HG02759 (cell line): Measurements from ENCODE around the gene ZSWIM3.
"Not testable (repeated sequence)": the region's sequence is repeated elsewhere in the genome, so short reads cannot be mapped to it uniquely, and the experiment has no call there.

Source experiments
- ATAC-seq: cut with Tn5 transposase; IDR thresholded peaks from one replicate; pipeline ENCODE4 v1.9.1; 2021; ENCODE audit warnings: mild to moderate bottlenecking, moderate library complexity; ENCODE audit not compliant: unreplicated experiment

Gene ZSWIM3

GRCh38 chr20:45859916-45860315 lies 2.5 kb downstream of the ZSWIM3 start:
- ATAC-seq, result no peak

GRCh38 chr20:45860560-45861220 lies 3.3 kb downstream of the ZSWIM3 start:
- no peak for ATAC-seq

- no peak for ATAC-seq
Observed at GRCh38 chr20:45861221-45862075, 4.0 kb downstream of the ZSWIM3 start.

- ATAC-seq, result no peak
Observed at GRCh38 chr20:45863543-45864470, 6.4 kb downstream of the ZSWIM3 start.

DNA sequence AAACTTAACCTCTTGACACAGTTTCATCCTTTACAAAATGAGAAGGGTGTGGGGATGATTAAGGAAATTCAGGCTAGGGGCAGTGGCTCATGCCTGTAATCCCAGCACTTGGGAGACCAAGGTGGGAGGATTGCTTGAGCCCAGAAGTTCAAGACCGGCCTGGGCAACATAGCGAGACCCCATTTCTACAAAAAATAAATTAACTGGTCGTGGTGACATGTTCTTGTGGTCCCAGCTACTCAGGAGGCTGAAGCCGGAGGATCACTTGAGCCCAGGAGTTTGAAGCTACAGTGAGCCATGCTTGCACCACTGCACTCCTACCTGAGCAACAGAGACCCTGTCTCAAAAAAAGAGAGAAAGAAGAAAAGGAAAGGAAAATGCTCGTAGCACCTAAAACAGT lies 9.0 kb downstream of the ZSWIM3 start:
- ATAC-seq, result no peak

GRCh38 chr20:45867136-45867818 lies 9.9 kb downstream of the ZSWIM3 start:
- no peak for ATAC-seq

GRCh38 chr20:45867819-45868176 lies 10.4 kb downstream of the ZSWIM3 start:
- ATAC-seq, result no peak

GRCh38 chr20:45872626-45873025 lies 15.2 kb downstream of the ZSWIM3 start:
- ATAC-seq, result no peak

DNA sequence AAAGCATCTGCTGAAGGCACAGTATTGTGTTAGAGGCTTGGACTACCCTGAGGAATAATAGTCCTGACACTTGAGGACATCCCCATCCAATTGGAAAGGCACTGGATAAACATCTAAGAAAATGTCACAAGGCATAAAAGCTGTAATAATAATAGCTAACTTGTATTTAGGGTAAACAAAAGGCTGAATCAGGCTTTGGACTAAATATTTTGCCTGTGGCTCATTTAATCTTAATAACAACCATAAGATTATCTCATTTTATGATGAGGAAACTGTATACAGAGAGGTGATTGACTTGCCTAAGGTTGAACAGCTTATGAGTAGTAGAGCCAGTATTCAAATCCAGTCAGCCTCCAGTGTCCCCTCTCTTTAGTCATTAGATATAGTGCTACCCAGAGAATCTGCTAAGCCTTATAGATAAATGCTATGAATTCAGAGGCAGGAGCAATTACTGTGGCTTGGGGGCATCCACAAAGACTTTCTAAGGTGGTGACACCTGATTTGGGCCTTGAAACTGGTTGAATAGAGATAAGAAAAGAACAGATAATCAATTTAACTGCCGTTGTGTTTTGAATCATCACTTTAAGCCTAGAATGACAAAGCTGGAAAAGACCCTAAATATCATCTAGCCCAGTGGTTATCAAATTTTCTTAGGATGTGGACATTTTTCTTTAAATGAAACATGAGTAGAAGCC lies 16.1 kb downstream of the ZSWIM3 start:
- no peak for ATAC-seq

DNA sequence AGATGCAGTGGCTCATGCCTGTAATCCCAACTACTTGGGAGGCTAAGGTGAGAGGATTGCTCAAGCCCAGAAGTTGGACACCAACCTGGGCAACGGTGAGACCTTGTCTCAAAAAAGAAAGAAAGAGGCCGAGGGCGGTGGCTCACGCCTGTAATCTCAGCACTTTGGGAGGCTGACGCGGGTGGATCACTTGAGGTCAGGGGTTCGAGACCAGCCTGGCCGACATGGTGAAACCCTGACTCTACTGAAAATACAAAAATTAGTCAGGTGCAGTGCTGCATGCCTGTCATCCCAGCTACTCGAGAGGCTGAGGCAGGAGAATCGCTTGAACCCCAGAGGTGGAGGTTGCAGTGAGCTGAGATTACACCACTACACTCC lies 16.7 kb downstream of the ZSWIM3 start:
- not testable (repeated sequence) for ATAC-seq

DNA sequence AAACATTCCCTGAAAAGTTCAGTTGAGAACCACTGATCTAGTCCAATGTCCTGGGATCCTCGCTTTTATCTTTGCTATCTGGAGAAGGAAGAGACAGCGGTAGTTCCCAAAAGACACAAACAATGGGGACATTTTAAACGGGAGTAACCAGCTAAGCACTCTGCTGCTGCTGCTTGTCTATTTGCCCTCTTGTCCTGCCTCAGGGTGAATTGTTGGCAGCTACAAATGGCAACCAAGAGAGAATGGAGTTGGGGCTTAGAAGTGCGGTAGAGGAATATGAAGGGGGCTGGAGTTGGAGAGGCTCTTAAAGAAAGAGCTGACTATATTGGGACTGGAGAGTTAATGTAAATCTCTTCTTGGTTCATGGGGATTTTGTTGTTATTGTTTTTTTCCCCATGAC lies 17.2 kb downstream of the ZSWIM3 start:
- no peak for ATAC-seq

- no peak for ATAC-seq
Observed at GRCh38 chr20:45878076-45878761, 20.8 kb downstream of the ZSWIM3 start.

- ATAC-seq, result peak; percentile 98
Observed at GRCh38 chr20:45880988-45881788, 23.8 kb downstream of the ZSWIM3 start, which contains the start of gene ZSWIM1. ZSWIM1 (plus strand) TSS chr20:45881227; CDS start chr20:45882593, 1,366 bp downstream.

GRCh38 chr20:45882469-45883099 lies 25.2 kb downstream of the ZSWIM3 start:
- no peak for ATAC-seq

GRCh38 chr20:45883100-45883469 lies 25.7 kb downstream of the ZSWIM3 start:
- ATAC-seq, result no peak

DNA sequence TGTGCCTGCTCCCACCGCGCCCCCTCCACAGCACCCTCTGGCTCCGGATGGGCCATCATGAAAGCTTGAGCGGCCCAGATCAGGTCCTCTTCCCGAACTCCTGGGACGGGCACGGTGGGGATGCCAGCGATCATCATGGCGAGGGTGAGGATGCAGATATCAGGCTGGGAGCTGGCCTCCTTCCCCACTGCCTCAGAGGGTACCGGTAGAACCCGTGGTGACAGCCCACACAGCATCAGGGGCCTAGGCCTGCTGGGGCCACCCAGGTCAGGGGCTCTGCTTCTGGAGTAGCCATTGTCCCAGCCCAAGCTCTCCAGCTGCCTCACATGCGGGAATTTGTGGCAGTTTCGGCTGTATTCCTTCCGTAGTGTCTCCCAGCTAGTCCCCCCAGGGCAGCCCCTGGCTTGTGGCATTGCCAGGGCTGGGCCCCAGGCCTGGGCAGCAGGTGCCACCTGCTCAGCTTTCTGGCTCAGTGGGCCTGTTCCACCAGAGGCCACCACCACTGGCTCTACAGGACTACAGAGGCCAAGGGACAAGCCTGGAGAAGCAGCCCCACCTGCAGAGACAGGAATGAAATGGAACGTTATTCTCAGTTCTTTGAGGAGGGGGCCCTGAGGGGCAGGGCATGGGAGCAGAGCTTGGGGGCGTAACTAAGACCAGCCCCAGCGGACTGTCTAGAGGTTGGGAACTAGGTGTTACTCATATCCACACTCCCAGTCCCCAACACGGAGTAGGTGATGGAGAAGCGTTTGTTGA lies 29.4 kb downstream of the ZSWIM3 start:
- ATAC-seq, result no peak

DNA sequence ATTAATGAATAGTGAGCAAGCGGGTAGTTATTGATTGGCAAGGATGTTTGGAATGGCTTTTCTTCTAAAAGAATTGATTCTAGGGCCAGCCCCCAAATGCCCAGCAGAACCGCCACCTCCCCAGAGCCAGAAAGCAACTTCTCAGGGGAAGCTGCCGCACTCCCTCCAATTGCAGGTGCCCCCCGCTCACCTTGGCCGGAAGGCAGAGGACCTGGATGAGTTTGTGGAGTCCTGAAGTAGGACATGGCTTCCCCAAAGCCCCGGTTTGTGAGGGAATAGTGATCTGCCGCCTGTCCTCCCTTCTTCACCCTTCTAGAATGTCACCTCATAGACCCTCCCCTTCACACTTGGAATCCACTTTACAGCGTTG lies 29.9 kb downstream of the ZSWIM3 start, which contains the start of gene SPATA25:
Gene SPATA25, minus strand, starts transcription at position 277 of the 370 bp plus-strand sequence. Its CDS starts 32 bp downstream, at position 245.
- no peak for ATAC-seq
